Activated CD4-positive, alpha-beta T cell treated with anti-CD3 and anti-CD28 coated beads for 4 hours (primary cell): ENCODE measurements around the gene NCOA5.
"Not testable (repeated sequence)": the region's sequence is repeated elsewhere in the genome, so short reads cannot be mapped to it uniquely, and the experiment has no call there.

ENCODE experiments used
- DNase-seq, 2 donors: peaks; one replicate each; pipeline ENCODE4 v3.0.0-alpha.2; 2020

Gene NCOA5

GRCh38 chr20:46119547-46119946 lies 29.8 kb upstream of the NCOA5 start:
- no peak for DNase-seq

- no peak for DNase-seq
Observed at GRCh38 chr20:46119028-46119546, 29.3 kb upstream of the NCOA5 start.

- DNase-seq, result no peak
Observed at GRCh38 chr20:46118481-46119020, 28.8 kb upstream of the NCOA5 start.

GRCh38 chr20:46117704-46118467 lies 28.1 kb upstream of the NCOA5 start, which contains the start of gene CD40:
CD40 (plus strand) TSS chr20:46118314; CDS start chr20:46118344, 30 bp downstream.
- DNase-seq, result peak; percentile 60 to 68

GRCh38 chr20:46114449-46114848 lies 24.7 kb upstream of the NCOA5 start:
- DNase-seq, result no peak

- DNase-seq, result no peak
Observed at GRCh38 chr20:46113113-46113470, 23.3 kb upstream of the NCOA5 start.

GRCh38 chr20:46112430-46113112 lies 22.8 kb upstream of the NCOA5 start:
- no peak for DNase-seq

GRCh38 chr20:46111836-46112212 lies 22.1 kb upstream of the NCOA5 start:
- DNase-seq, result no peak

- DNase-seq, result no peak
Observed at GRCh38 chr20:46111028-46111835, 21.5 kb upstream of the NCOA5 start.

- DNase-seq, result no peak
Observed at GRCh38 chr20:46108976-46109375, 19.2 kb upstream of the NCOA5 start.

GRCh38 chr20:46108435-46108841 lies 18.7 kb upstream of the NCOA5 start:
- no peak for DNase-seq

- DNase-seq, result no peak
Observed at GRCh38 chr20:46107061-46107460, 17.3 kb upstream of the NCOA5 start.

- DNase-seq, result no peak
Observed at GRCh38 chr20:46104262-46104661, 14.5 kb upstream of the NCOA5 start.

- no peak for DNase-seq
Observed at GRCh38 chr20:46102940-46103339, 13.2 kb upstream of the NCOA5 start.

- no peak for DNase-seq
Observed at GRCh38 chr20:46101957-46102356, 12.2 kb upstream of the NCOA5 start.

- DNase-seq, result no peak
Observed at GRCh38 chr20:46100988-46101387, 11.2 kb upstream of the NCOA5 start.

GRCh38 chr20:46100444-46100843 lies 10.7 kb upstream of the NCOA5 start:
- DNase-seq, result not testable (repeated sequence)

GRCh38 chr20:46099491-46100287 lies 9.9 kb upstream of the NCOA5 start:
- no peak for DNase-seq

GRCh38 chr20:46093531-46093930 lies 3.8 kb upstream of the NCOA5 start:
- DNase-seq, result no peak

GRCh38 chr20:46091622-46092535 lies 2.1 kb upstream of the NCOA5 start:
- not testable (repeated sequence) for DNase-seq

- DNase-seq, result no peak
Observed at GRCh38 chr20:46089167-46089416, 670 bp downstream of the NCOA5 start.
